ENCODE data around the gene SDHA. TPM values are rescaled to one million over a fixed set of nuclear protein-coding genes. Genes with fewer than 3 reads are reported as not detected.
A peak's percentile ranks its signal among the peaks of the same experiment; 100 is the strongest.

The SDHA gene
- total and polyA plus RNA-seq, 9 of the 15 experiments (the other 6 are each of a cell fraction or from before 2014, with no cell fraction given): 82.9 to 191 (median 130) TPM

GRCh38 chr5:206927-207536 is 11.1 kb upstream of the SDHA start (continued):
- peak; percentile 43; the same call in 1 of the 2 replicates for TF ChIP-seq JUN (IDR thresholded peaks at IDR 0.05; ENCODE audit: borderline replicate concordance, low read depth, low read length)
- TF ChIP-seq JUN (CRISPR knock-in tag; IDR thresholded peaks at IDR 0.05; ENCODE audit: borderline replicate concordance): no peak
- no peak for TF ChIP-seq E2F6 (IDR thresholded peaks at IDR 0.05; ENCODE audit: borderline replicate concordance in 1 of 2, extremely low read depth in 1 of 2, insufficient read depth in 1 of 2, insufficient read length in 1 of 2, low read depth in 1 of 2, low read length in 1 of 2, poor library complexity in 1 of 2, severe bottlenecking in 1 of 2)
- TF ChIP-seq, protein P1, sequence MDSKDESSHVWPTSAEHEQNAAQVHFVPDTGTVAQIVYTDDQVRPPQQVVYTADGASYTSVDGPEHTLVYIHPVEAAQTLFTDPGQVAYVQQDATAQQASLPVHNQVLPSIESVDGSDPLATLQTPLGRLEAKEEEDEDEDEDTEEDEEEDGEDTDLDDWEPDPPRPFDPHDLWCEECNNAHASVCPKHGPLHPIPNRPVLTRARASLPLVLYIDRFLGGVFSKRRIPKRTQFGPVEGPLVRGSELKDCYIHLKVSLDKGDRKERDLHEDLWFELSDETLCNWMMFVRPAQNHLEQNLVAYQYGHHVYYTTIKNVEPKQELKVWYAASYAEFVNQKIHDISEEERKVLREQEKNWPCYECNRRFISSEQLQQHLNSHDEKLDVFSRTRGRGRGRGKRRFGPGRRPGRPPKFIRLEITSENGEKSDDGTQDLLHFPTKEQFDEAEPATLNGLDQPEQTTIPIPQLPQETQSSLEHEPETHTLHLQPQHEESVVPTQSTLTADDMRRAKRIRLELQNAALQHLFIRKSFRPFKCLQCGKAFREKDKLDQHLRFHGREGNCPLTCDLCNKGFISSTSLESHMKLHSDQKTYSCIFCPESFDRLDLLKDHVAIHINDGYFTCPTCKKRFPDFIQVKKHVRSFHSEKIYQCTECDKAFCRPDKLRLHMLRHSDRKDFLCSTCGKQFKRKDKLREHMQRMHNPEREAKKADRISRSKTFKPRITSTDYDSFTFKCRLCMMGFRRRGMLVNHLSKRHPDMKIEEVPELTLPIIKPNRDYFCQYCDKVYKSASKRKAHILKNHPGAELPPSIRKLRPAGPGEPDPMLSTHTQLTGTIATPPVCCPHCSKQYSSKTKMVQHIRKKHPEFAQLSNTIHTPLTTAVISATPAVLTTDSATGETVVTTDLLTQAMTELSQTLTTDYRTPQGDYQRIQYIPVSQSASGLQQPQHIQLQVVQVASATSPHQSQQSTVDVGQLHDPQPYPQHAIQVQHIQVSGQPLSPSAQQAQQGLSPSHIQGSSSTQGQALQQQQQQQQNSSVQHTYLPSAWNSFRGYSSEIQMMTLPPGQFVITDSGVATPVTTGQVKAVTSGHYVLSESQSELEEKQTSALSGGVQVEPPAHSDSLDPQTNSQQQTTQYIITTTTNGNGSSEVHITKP (IDR thresholded peaks at IDR 0.05; ENCODE audit: partially characterized antibody): peak; percentile 5
- TF ChIP-seq MED1 (CRISPR knock-in tag; IDR thresholded peaks at IDR 0.05; ENCODE audit: borderline replicate concordance): no peak
- peak; percentile 67 for TF ChIP-seq MAFG (tag; conservative IDR thresholded peaks at IDR 0.05)
- TF ChIP-seq MAFK (IDR thresholded peaks at IDR 0.05; ENCODE audit: low read length): peak; percentile 38
- 0 out of 2 replicates have a peak, but pooled peaks have one; percentile 58 for TF ChIP-seq TARDBP (IDR thresholded peaks at IDR 0.05)
- TF ChIP-seq NCOA1 (IDR thresholded peaks at IDR 0.05; ENCODE audit: low read depth): peak; percentile 32; the same call in 1 of the 2 replicates
- TF ChIP-seq EHMT2 (IDR thresholded peaks at IDR 0.05): 0 out of 2 replicates have a peak, but pooled peaks have one; percentile 32
- TF ChIP-seq CREM (IDR thresholded peaks at IDR 0.05; ENCODE audit: low read depth): peak; percentile 88
- TF ChIP-seq PRPF4 (IDR thresholded peaks at IDR 0.05; ENCODE audit: insufficient read depth, low read depth, low read length, poor library complexity, severe bottlenecking): no peak
- peak; percentile 82 for TF ChIP-seq C11orf30 (IDR thresholded peaks at IDR 0.05; ENCODE audit: low read depth)
- TF ChIP-seq SNIP1 (IDR thresholded peaks at IDR 0.05; ENCODE audit: low read depth): no peak
- TF ChIP-seq ARID1B (IDR thresholded peaks at IDR 0.05): peak; percentile 37; the same call in 1 of the 2 replicates
- TF ChIP-seq RCOR1 (IDR thresholded peaks at IDR 0.05; ENCODE audit: borderline replicate concordance in 1 of 2, low read depth in 2 of 2, low read length in 2 of 2): peak in 1 of 2 experiments; percentile 56; a peak in 2 of 4 replicates
- no peak for TF ChIP-seq ELK1 (CRISPR knock-in tag; IDR thresholded peaks at IDR 0.05)
- no peak for TF ChIP-seq RFX5 (IDR thresholded peaks at IDR 0.05; ENCODE audit: low read depth, low read length)
- no peak for TF ChIP-seq NFIC (IDR thresholded peaks at IDR 0.05)
- TF ChIP-seq TFAM (CRISPR knock-in tag; conservative IDR thresholded peaks at IDR 0.05): no peak
- TF ChIP-seq BRCA1 (IDR thresholded peaks at IDR 0.05): no peak
- TF ChIP-seq BRCA1 (CRISPR knock-in tag; IDR thresholded peaks at IDR 0.05): no peak
- no peak for TF ChIP-seq TOE1 (IDR thresholded peaks at IDR 0.05; ENCODE audit: borderline replicate concordance)
- no peak for TF ChIP-seq TOE1 (CRISPR knock-in tag; IDR thresholded peaks at IDR 0.05; ENCODE audit: borderline replicate concordance, low read depth)
- TF ChIP-seq ZFPM2 (CRISPR knock-in tag; IDR thresholded peaks at IDR 0.05): no peak

All from K562 (cell line).